GM19193 (cell line): ENCODE measurements around the gene CLDN15.

Source experiments
- POLR2A ChIP-seq: IDR thresholded peaks from 4 replicates; pipeline ENCODE4 v1.6.1; 2011; ENCODE audit not compliant: insufficient read depth, insufficient read length; ENCODE audit errors: extremely low read depth

The CLDN15 gene

DNA sequence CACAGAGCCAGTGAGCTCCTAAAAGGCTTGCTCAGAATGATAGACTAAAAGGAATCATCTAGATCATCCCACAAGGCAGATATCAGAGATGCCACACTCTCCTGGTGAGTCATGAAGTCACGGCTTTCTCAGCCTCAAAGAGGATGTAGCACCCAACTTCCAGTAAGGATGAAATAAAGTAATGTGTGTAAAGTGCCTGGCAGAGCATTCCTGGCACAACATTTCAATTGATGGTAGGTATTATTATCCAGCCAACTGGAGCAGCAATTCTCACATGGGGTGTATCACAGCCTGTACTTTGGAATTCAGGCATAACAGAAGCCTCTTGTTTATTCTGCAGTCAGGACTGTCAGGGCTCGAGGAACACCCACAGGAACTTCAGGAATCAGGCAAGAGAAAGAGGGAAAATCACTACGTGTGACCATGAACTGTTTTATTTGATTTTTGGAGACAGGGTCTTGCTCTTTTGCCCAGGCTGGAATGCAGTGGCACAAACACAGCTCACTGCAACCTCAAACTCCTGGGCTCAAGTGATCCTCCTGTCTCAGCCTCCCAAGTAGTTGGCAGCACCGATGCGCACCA is 52.3 kb downstream of the CLDN15 start:
- TF ChIP-seq POLR2A: no peak
